T-helper 17 cell (primary cell): ENCODE data around the gene TMEM132D. TPM values are rescaled to one million over a fixed set of nuclear protein-coding genes. Genes with fewer than 3 reads are reported as not detected.

Source experiments
- ATAC-seq: fragments of 150-1000 bp; cut with Tn5 transposase; 2 replicates; pipeline ENCODE4 v1.10.0; 2021; ENCODE audit warnings: mild to moderate bottlenecking, moderate library complexity
- DNase-seq, 3 donors: peaks; one replicate each; pipeline versions ENCODE4 v3.0.0 to v3.0.0-alpha.2; 2020 to 2021
- H3K9me3 ChIP-seq: one replicate; pipeline ENCODE4 v1.7.0; 2013; ENCODE audit warnings: low read length, mild to moderate bottlenecking; ENCODE audit not compliant: control insufficient read depth, poor library complexity, severe bottlenecking
- H3K27ac Mint-ChIP-seq: one replicate; pipeline ENCODE4 v1.8.0; 2022; ENCODE audit warnings: mild to moderate bottlenecking, moderate library complexity, mixed read lengths
- H3K27me3 Mint-ChIP-seq: one replicate; pipeline ENCODE4 v1.8.0; 2022; ENCODE audit warnings: mixed read lengths
- H3K36me3 Mint-ChIP-seq: one replicate; pipeline ENCODE4 v1.8.0; 2022; ENCODE audit warnings: low read depth, mixed read lengths
- H3K4me1 Mint-ChIP-seq: one replicate; pipeline ENCODE4 v1.8.0; 2022; ENCODE audit warnings: mild to moderate bottlenecking, mixed read lengths
- H3K4me3 Mint-ChIP-seq: one replicate; pipeline ENCODE4 v1.8.0; 2022; ENCODE audit warnings: mild to moderate bottlenecking, moderate library complexity, mixed read lengths
- total RNA-seq, 4 donors: library from RNA in 2 of 4; stranded (reverse) in 2 of 4; gene quantifications; one replicate each; pipeline ENCODE4 v1.2.3 and lab custom pipeline; 2022 to 2026

Gene TMEM132D
- total RNA-seq, 2 donors from 2014 or later: not detected

GRCh38 chr12:129862561-129863175 is 41.2 kb downstream of the TMEM132D start:
- Mint-ChIP-seq H3K27ac (no peak overlapping the region), H3K4me3 (no peak overlapping the region), H3K4me1 (no peaks in the 10 kb centered on the region), H3K36me3 (no peaks in the 10 kb centered on the region), H3K27me3 (no peaks in the 10 kb centered on the region)
- ATAC-seq (no peak), DNase-seq (no peak)
- H3K9me3 ChIP-seq: no peaks in the 10 kb centered on the region

GRCh38 chr12:129861951-129862350 is 41.9 kb downstream of the TMEM132D start:
- H3K4me3 Mint-ChIP-seq: no peak overlapping the region
- ATAC-seq: no peak
- no peaks in the 10 kb centered on the region for H3K36me3 Mint-ChIP-seq
- no peak overlapping the region for H3K27ac Mint-ChIP-seq
- H3K27me3 Mint-ChIP-seq: no peaks in the 10 kb centered on the region
- no peak for DNase-seq
- H3K9me3 ChIP-seq: no peaks in the 10 kb centered on the region
- no peaks in the 10 kb centered on the region for H3K4me1 Mint-ChIP-seq

GRCh38 chr12:129854591-129854990 is 49.2 kb downstream of the TMEM132D start:
- Mint-ChIP-seq H3K4me3 (no peak overlapping the region), H3K27me3 (no peaks in the 10 kb centered on the region), H3K36me3 (no peaks in the 10 kb centered on the region), H3K4me1 (no peaks in the 10 kb centered on the region), H3K27ac (no peak overlapping the region)
- no peaks in the 10 kb centered on the region for H3K9me3 ChIP-seq
- no peak for ATAC-seq
- DNase-seq: no peak

GRCh38 chr12:129851296-129851695 is 52.5 kb downstream of the TMEM132D start:
- Mint-ChIP-seq H3K4me1 (no peaks in the 10 kb centered on the region), H3K27me3 (no peaks in the 10 kb centered on the region), H3K36me3 (no peaks in the 10 kb centered on the region), H3K4me3 (no peak overlapping the region), H3K27ac (no peak overlapping the region)
- no peaks in the 10 kb centered on the region for H3K9me3 ChIP-seq
- DNase-seq: no peak
- no peak for ATAC-seq

GRCh38 chr12:129848876-129849275 is 54.9 kb downstream of the TMEM132D start:
- no peaks in the 10 kb centered on the region for H3K9me3 ChIP-seq
- Mint-ChIP-seq H3K4me1 (no peaks in the 10 kb centered on the region), H3K36me3 (no peaks in the 10 kb centered on the region), H3K27me3 (no peaks in the 10 kb centered on the region), H3K4me3 (no peak overlapping the region), H3K27ac (no peak overlapping the region)
- ATAC-seq: no peak
- DNase-seq: no peak

DNA sequence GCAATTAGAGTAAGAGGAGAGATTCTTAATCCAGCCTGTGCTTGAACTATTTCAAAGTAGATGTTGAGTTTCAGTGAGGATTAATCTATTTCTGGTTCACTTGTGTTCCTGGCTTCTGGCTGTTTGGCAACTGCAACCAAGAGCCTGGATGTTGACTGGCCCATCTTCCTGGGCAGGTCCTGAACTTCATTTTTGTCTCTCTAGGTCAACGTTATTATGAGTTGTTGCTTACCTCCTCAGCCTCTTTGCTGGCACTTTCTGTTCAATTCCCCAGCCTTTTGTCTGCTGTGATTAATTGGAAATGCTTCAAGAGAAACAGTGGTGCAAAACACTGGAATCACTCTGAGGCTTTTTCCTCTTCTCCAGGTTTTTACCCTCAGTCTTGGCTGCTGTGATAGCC is 56.8 kb downstream of the TMEM132D start:
- H3K36me3 Mint-ChIP-seq: no peaks in the 10 kb centered on the region
- no peak for DNase-seq
- no peaks in the 10 kb centered on the region for H3K9me3 ChIP-seq
- H3K4me3 Mint-ChIP-seq: no peak overlapping the region
- no peak for ATAC-seq
- no peaks in the 10 kb centered on the region for H3K4me1 Mint-ChIP-seq
- H3K27me3 Mint-ChIP-seq: no peaks in the 10 kb centered on the region
- no peak overlapping the region for H3K27ac Mint-ChIP-seq

- ATAC-seq: no peak
- Mint-ChIP-seq H3K27ac (no peak overlapping the region), H3K4me3 (no peak overlapping the region), H3K36me3 (no peaks in the 10 kb centered on the region), H3K4me1 (no peaks in the 10 kb centered on the region), H3K27me3 (no peaks in the 10 kb centered on the region)
- no peak for DNase-seq
- no peaks in the 10 kb centered on the region for H3K9me3 ChIP-seq
Measured at GRCh38 chr12:129844662-129845220, 59.1 kb downstream of the TMEM132D start.

- H3K4me3 Mint-ChIP-seq: no peak overlapping the region
- DNase-seq (no peak), ATAC-seq (no peak)
- H3K4me1 Mint-ChIP-seq: no peaks in the 10 kb centered on the region
- no peak overlapping the region for H3K27ac Mint-ChIP-seq
- no peaks in the 10 kb centered on the region for H3K27me3 Mint-ChIP-seq
- no peaks in the 10 kb centered on the region for H3K36me3 Mint-ChIP-seq
- no peaks in the 10 kb centered on the region for H3K9me3 ChIP-seq
Measured at GRCh38 chr12:129841251-129841650, 62.6 kb downstream of the TMEM132D start.

DNA sequence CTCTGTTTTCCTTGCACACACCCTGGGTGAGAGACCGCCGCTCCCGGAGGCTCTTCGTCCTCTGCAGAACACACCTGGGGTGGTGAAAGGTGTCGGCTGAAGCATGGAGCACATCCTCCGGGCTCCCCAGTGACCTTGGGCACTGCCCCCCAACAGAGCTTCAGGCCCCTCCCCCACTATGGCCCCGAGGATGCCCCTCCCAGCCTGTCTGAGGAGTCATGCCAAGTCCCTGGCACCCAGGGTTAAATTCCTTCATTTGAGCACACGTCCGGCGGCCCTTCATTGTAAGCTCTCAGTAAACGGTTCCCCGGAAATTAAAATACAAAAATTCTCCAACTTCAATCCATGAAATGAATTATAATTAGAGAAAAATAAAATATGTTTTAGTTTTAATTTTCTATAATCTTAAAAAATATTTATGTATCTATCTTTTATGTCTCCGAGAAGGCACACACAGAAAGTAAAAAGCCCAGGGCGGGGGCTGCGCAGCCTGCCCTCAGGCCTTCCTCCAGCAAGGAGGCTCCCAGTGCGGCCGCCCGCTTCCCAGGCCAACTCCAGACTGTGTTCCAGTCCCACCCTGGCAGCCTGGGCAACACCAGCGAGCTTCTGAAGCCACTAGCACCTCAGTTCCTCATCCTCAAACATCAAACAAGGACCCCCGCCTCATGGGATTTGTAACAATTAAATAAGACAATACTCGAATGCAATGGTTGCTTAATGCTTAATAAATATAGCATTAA is 63.5 kb downstream of the TMEM132D start:
- no peaks in the 10 kb centered on the region for H3K4me1 Mint-ChIP-seq
- H3K36me3 Mint-ChIP-seq: no peaks in the 10 kb centered on the region
- no peak for DNase-seq
- no peaks in the 10 kb centered on the region for H3K27me3 Mint-ChIP-seq
- no peak overlapping the region for H3K4me3 Mint-ChIP-seq
- no peak overlapping the region for H3K27ac Mint-ChIP-seq
- no peaks in the 10 kb centered on the region for H3K9me3 ChIP-seq
- ATAC-seq: no peak

- Mint-ChIP-seq H3K4me1 (no peaks in the 10 kb centered on the region), H3K4me3 (no peak overlapping the region), H3K27ac (no peak overlapping the region), H3K27me3 (no peaks in the 10 kb centered on the region), H3K36me3 (no peaks in the 10 kb centered on the region)
- H3K9me3 ChIP-seq: no peaks in the 10 kb centered on the region
- no peak for DNase-seq
- no peak for ATAC-seq
Measured at GRCh38 chr12:129839679-129840078, 64.1 kb downstream of the TMEM132D start.

DNA sequence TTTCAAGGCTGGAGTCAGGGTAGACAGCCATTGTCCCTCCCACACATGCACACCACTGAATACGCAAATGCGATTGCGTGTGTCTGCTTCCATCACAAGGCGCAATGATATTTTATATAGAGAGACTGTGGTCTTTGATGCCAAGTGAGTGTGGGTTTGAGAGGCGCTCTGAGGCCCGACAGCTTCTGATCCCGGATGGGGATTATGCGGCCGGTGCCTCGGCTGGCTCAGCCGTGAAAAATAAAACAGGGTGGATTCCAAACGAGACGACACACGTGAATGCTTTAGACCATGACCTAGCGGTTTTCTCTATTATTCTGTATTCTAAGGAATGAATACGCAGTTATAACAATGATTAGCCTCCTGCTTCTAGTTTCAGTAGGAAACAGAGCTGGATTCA is 72.5 kb downstream of the TMEM132D start:
- Mint-ChIP-seq H3K36me3 (no peaks in the 10 kb centered on the region), H3K27ac (no peak overlapping the region), H3K4me1 (no peaks in the 10 kb centered on the region), H3K4me3 (no peak overlapping the region), H3K27me3 (no peaks in the 10 kb centered on the region)
- no peak for DNase-seq
- no peak for ATAC-seq
- H3K9me3 ChIP-seq: no peaks in the 10 kb centered on the region

DNA sequence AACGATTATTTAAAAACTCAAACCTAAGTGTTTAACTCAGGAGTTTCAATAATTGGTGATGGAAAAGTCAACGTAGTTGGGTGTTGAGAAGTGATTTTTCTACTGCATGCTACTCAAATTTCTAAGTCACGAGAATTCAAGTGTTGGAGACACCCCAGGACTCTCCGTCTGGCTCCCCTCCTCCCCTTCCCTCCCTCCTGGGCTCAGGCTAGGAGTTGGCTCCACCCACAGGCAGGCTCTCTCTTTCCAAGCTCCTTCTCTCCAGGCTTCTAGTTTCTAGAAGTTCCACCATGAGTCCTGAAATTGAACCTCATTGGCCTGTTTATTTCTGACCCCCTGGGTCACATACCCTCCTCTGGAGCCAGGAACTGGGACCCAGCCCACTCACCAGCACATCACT is 73.0 kb downstream of the TMEM132D start:
- Mint-ChIP-seq H3K27me3 (no peaks in the 10 kb centered on the region), H3K27ac (no peak overlapping the region), H3K36me3 (no peaks in the 10 kb centered on the region), H3K4me1 (no peaks in the 10 kb centered on the region), H3K4me3 (no peak overlapping the region)
- H3K9me3 ChIP-seq: no peaks in the 10 kb centered on the region
- DNase-seq (no peak), ATAC-seq (no peak)

GRCh38 chr12:129827866-129828384 is 75.9 kb downstream of the TMEM132D start:
- no peak overlapping the region for H3K27ac Mint-ChIP-seq
- ATAC-seq: no peak
- no peaks in the 10 kb centered on the region for H3K9me3 ChIP-seq
- H3K27me3 Mint-ChIP-seq: no peaks in the 10 kb centered on the region
- no peak overlapping the region for H3K4me3 Mint-ChIP-seq
- no peaks in the 10 kb centered on the region for H3K4me1 Mint-ChIP-seq
- DNase-seq: no peak
- H3K36me3 Mint-ChIP-seq: no peaks in the 10 kb centered on the region
